Body of pancreas (tissue), 4 donors: ENCODE data around the gene RPL23. TPM values are rescaled to one million over a fixed set of nuclear protein-coding genes. Genes with fewer than 3 reads are reported as not detected.

ENCODE experiments used
- ATAC-seq: fragments of 150-250 bp; one replicate; pipeline ENCODE4 v1.9.1; 2016
- DNase-seq, 4 donors: peaks; one replicate each; pipeline ENCODE4 v3.0.0-alpha.2; 2019
- H3K27ac ChIP-seq, 4 donors: fragments of 200-600 bp; sonication (generic); 1 replicate in 3 of 4; 2 replicates in 1 of 4; pipeline versions ENCODE4 v1.5.1 to v1.6.1; 2016 to 2019; ENCODE audit warnings: mild to moderate bottlenecking in 1 of 4, mixed read lengths in 1 of 4, moderate library complexity in 1 of 4
- H3K27me3 ChIP-seq, 2 donors: fragments of 200-600 bp; sonication (generic); one replicate each; pipeline ENCODE4 v1.6.0; 2016; ENCODE audit warnings: mild to moderate bottlenecking in 1 of 2
- H3K36me3 ChIP-seq, 2 donors: fragments of 200-600 bp; sonication (generic); replicated peaks in 1 of 2; 2 replicates each; pipeline ENCODE4 v1.5.1; 2016; ENCODE audit warnings: low read depth in 2 of 2; ENCODE audit not compliant: insufficient read depth in 1 of 2
- H3K4me1 ChIP-seq: fragments of 200-600 bp; sonication (generic); one replicate; pipeline ENCODE4 v1.6.0; 2016
- H3K4me3 ChIP-seq, 2 donors: fragments of 200-600 bp; sonication (generic); 1 replicate in 1 of 2; 2 replicates in 1 of 2; pipeline ENCODE4 v1.5.1; 2016 to 2019
- H3K9me3 ChIP-seq, 3 donors: fragments of 200-600 bp; sonication (generic); 1 replicate in 2 of 3; 2 replicates in 1 of 3; pipeline ENCODE4 v1.5.1; 2016
- CTCF ChIP-seq, 7 experiments: fragments of 450-650 bp in 4 of 7; fragments of 200-600 bp in 3 of 7; sonication (generic) in 3 of 7; IDR thresholded peaks; one replicate each; pipeline ENCODE4 v1.5.1; 2016 to 2019; ENCODE audit warnings: antibody characterized with exemption in 7 of 7
- POLR2A ChIP-seq, 3 donors: fragments of 450-650 bp; IDR thresholded peaks; one replicate each; pipeline ENCODE4 v1.6.1; 2016; ENCODE audit warnings: antibody characterized with exemption in 3 of 3, mild to moderate bottlenecking in 2 of 3
- WGBS, 2 donors: methylation state at CpG; one replicate each; pipeline ENCODE4 v1.1.5; 2017; 5-methylcytosine and 5-hydroxymethylcytosine counted together
- intact Hi-C: fragments of 100-400 bp; cut with DNase I; formaldehyde crosslinking; loops from one replicate; pipeline ENCODE4 v1.15.1; 2023
- total RNA-seq, 2 donors: library from RNA; depleted of rRNA; stranded (reverse); fragments of >200 nt; gene quantifications; one replicate each; pipeline ENCODE4 v1.1.0, GENCODE V29; 2016

The RPL23 gene
- total RNA-seq, 2 donors from 2014 or later = 693 to 755 TPM

- H3K4me1 ChIP-seq = peaks cover 41% of the 10 kb centered on the region
- intact Hi-C loops = no loop called here
Observed at GRCh38 chr17:38894276-38894675, 40.8 kb upstream of the RPL23 start.

GRCh38 chr17:38893607-38894006 is 40.1 kb upstream of the RPL23 start:
- intact Hi-C loops = no loop called here
- DNase-seq (peak in 1 of 4 donors; percentile 52), ATAC-seq (peak; percentile 22)
- 62 to 70% methylated on average over 4 to 6 of the region's 6 CpGs for WGBS, 2 donors
- peaks cover 42% of the 10 kb centered on the region for H3K4me1 ChIP-seq
- no peaks in the 10 kb centered on the region for H3K27me3 ChIP-seq
- peak overlapping the region in 3 of 4 donors; percentile 31 to 56 (median 56) for H3K27ac ChIP-seq
- H3K4me3 ChIP-seq = no peak overlapping the region
- TF ChIP-seq CTCF (IDR thresholded peaks at IDR 0.05) (no peak), POLR2A (IDR thresholded peaks at IDR 0.05) (no peak)
- no peaks in the 10 kb centered on the region for H3K9me3 ChIP-seq
- H3K36me3 ChIP-seq = peaks cover 2 to 9% of the 10 kb centered on the region in 2 donors

More at GRCh38 chr17:38894276-38894675, 40.8 kb upstream of the RPL23 start:
- Histone ChIP-seq H3K9me3 (no peaks in the 10 kb centered on the region), H3K36me3 (peaks cover 5 to 9% of the 10 kb centered on the region in 2 donors), H3K4me3 (no peak overlapping the region), H3K27me3 (no peaks in the 10 kb centered on the region), H3K27ac (peak overlapping the region in 3 of 4 donors; percentile 31 to 56 (median 56))
- WGBS, 2 donors = 32 to 33% methylated on average over 7 of the region's 7 CpGs
- ATAC-seq = no peak
- peak in 1 of 4 donors; percentile 45 for DNase-seq
- TF ChIP-seq CTCF (IDR thresholded peaks at IDR 0.05) (no peak), POLR2A (IDR thresholded peaks at IDR 0.05) (no peak)

GRCh38 chr17:38893113-38893512 is 39.6 kb upstream of the RPL23 start:
- TF ChIP-seq POLR2A (IDR thresholded peaks at IDR 0.05) (no peak), CTCF (IDR thresholded peaks at IDR 0.05) (no peak)
- H3K27me3 ChIP-seq = no peaks in the 10 kb centered on the region
- H3K4me3 ChIP-seq = no peak overlapping the region
- intact Hi-C loops = no loop called here
- no peaks in the 10 kb centered on the region for H3K9me3 ChIP-seq
- H3K27ac ChIP-seq = peak overlapping the region in 2 of 4 donors; percentile 56
- peaks cover 2 to 4% of the 10 kb centered on the region in 2 donors for H3K36me3 ChIP-seq
- peaks cover 41% of the 10 kb centered on the region for H3K4me1 ChIP-seq
- DNase-seq (no peak), ATAC-seq (no peak)
- WGBS, 2 donors = 83 to 92% methylated on average over 2 to 5 of the region's 5 CpGs

- Histone ChIP-seq H3K27ac (no peak overlapping the region), H3K36me3 (peaks cover 2 to 4% of the 10 kb centered on the region in 2 donors), H3K27me3 (no peaks in the 10 kb centered on the region), H3K4me1 (peaks cover 36% of the 10 kb centered on the region), H3K4me3 (no peak overlapping the region), H3K9me3 (no peaks in the 10 kb centered on the region)
- ATAC-seq = no peak
- TF ChIP-seq POLR2A (IDR thresholded peaks at IDR 0.05) = no peak
- TF ChIP-seq CTCF (IDR thresholded peaks at IDR 0.05) = no peak
- WGBS, 2 donors = 87 to 91% methylated on average over 11 to 13 of the region's 13 CpGs
- no peak for DNase-seq
- intact Hi-C loops = no loop called here
Observed at GRCh38 chr17:38892620-38893019, 39.1 kb upstream of the RPL23 start.

- Histone ChIP-seq H3K27me3 (no peaks in the 10 kb centered on the region), H3K4me3 (no peak overlapping the region), H3K36me3 (peaks cover 2 to 4% of the 10 kb centered on the region in 2 donors), H3K4me1 (peaks cover 34% of the 10 kb centered on the region), H3K27ac (no peak overlapping the region), H3K9me3 (no peaks in the 10 kb centered on the region)
- no peak for ATAC-seq
- intact Hi-C loops = no loop called here
- no peak for DNase-seq
- 96 to 98% methylated on average over 4 of the region's 4 CpGs for WGBS, 2 donors
- no peak for TF ChIP-seq CTCF (IDR thresholded peaks at IDR 0.05)
- no peak for TF ChIP-seq POLR2A (IDR thresholded peaks at IDR 0.05)
Observed at GRCh38 chr17:38892083-38892482, 38.6 kb upstream of the RPL23 start.
